HepG2 (cell line): ENCODE results near the gene ABCA8. TPM values are rescaled to one million over a fixed set of nuclear protein-coding genes. Genes with fewer than 3 reads are reported as not detected.

Experiments
- ATF6 ChIP-seq: sonication (generic); formaldehyde crosslinking; conservative IDR thresholded peaks from 2 replicates; pipeline ENCODE4 v1.4.0; 2020; ENCODE audit warnings: missing genetic modification reagents
- BCL6 ChIP-seq: IDR thresholded peaks from 2 replicates; pipeline ENCODE4 v1.6.1; 2016; ENCODE audit warnings: missing genetic modification reagents, missing compliant biosample characterization
- CBX1 ChIP-seq: IDR thresholded peaks from one replicate; pipeline ENCODE4 v1.6.1; 2016; ENCODE audit warnings: antibody characterized with exemption, low read depth
- HES4 ChIP-seq: sonication (generic); formaldehyde crosslinking; IDR thresholded peaks from 2 replicates; pipeline ENCODE4 v1.9.0; 2021; ENCODE audit warnings: mild to moderate bottlenecking, missing genetic modification reagents, borderline replicate concordance
- KMT2A ChIP-seq: sonication (generic); formaldehyde crosslinking; IDR thresholded peaks from 2 replicates; pipeline ENCODE4 v1.4.0; 2020; ENCODE audit warnings: missing genetic modification reagents
- MAZ ChIP-seq, 2 experiments: sonication (generic) in 1 of 2; formaldehyde crosslinking in 1 of 2; IDR thresholded peaks; 2 replicates each; pipeline versions ENCODE4 v1.5.0 to v1.6.1; 2012 to 2020; ENCODE audit warnings: low read depth in 2 of 2, mild to moderate bottlenecking in 2 of 2, borderline replicate concordance in 1 of 2, improper control_type of control experiment in 1 of 2, low read length in 1 of 2, missing genetic modification reagents in 1 of 2, moderate library complexity in 1 of 2
- NFIC ChIP-seq: IDR thresholded peaks from 2 replicates; pipeline ENCODE4 v1.6.1; 2012; ENCODE audit warnings: mild to moderate bottlenecking, low read length, inconsistent platforms
- PHF21A ChIP-seq: sonication (generic); formaldehyde crosslinking; IDR thresholded peaks from 2 replicates; pipeline ENCODE4 v1.5.0; 2020; ENCODE audit warnings: mild to moderate bottlenecking, missing genetic modification reagents
- POLR2A ChIP-seq, 2 experiments: IDR thresholded peaks; 2 replicates each; pipeline ENCODE4 v1.6.1; 2011; ENCODE audit warnings: low read depth in 2 of 2, low read length in 2 of 2, mild to moderate bottlenecking in 1 of 2, moderate library complexity in 1 of 2; ENCODE audit not compliant: insufficient read depth in 1 of 2
- RFXAP ChIP-seq: sonication (generic); formaldehyde crosslinking; IDR thresholded peaks from 2 replicates; pipeline ENCODE4 v1.4.0; 2020; ENCODE audit warnings: missing genetic modification reagents, borderline replicate concordance
- RXRB ChIP-seq: IDR thresholded peaks from 2 replicates; pipeline ENCODE4 v1.6.1; 2016; ENCODE audit warnings: borderline replicate concordance, missing genetic modification reagents, missing compliant biosample characterization
- SALL2 ChIP-seq: sonication (generic); formaldehyde crosslinking; IDR thresholded peaks from 2 replicates; pipeline ENCODE4 v1.8.1; 2023; ENCODE audit warnings: mild to moderate bottlenecking, missing genetic modification reagents, inconsistent platforms
- TGIF2 ChIP-seq: IDR thresholded peaks from 2 replicates; pipeline ENCODE4 v1.6.1; 2016; ENCODE audit warnings: control low read depth, missing compliant biosample characterization
- TMF1 ChIP-seq: sonication (generic); formaldehyde crosslinking; IDR thresholded peaks from 2 replicates; pipeline ENCODE4 v1.8.1; 2022; ENCODE audit warnings: low read depth, missing genetic modification reagents
- TSC22D2 ChIP-seq: sonication (generic); formaldehyde crosslinking; IDR thresholded peaks from 2 replicates; pipeline ENCODE4 v1.5.1; 2020; ENCODE audit warnings: missing genetic modification reagents, mild to moderate bottlenecking, borderline replicate concordance
- U2AF1 ChIP-seq: fragments of 200-400 bp; formaldehyde crosslinking; optimal IDR thresholded peaks from 2 replicates; pipeline ENCODE3; 2017; ENCODE audit warnings: mild to moderate bottlenecking, low read depth, low read length
- ZBTB39 ChIP-seq: sonication (generic); formaldehyde crosslinking; IDR thresholded peaks from 2 replicates; pipeline ENCODE4 v1.5.0; 2020; ENCODE audit warnings: missing genetic modification reagents
- ZFP62 ChIP-seq: sonication (generic); formaldehyde crosslinking; IDR thresholded peaks from 2 replicates; pipeline ENCODE4 v1.4.0; 2020; ENCODE audit warnings: missing genetic modification reagents
- ZNF510 ChIP-seq: sonication (generic); formaldehyde crosslinking; IDR thresholded peaks from 2 replicates; pipeline ENCODE4 v1.4.0; 2020; ENCODE audit warnings: low read depth, mild to moderate bottlenecking, missing genetic modification reagents
- ZNF607 ChIP-seq: sonication (generic); formaldehyde crosslinking; IDR thresholded peaks from 2 replicates; pipeline ENCODE4 v1.5.1; 2020; ENCODE audit warnings: missing genetic modification reagents, mild to moderate bottlenecking, borderline replicate concordance
- ZNF614 ChIP-seq: IDR thresholded peaks from 2 replicates; pipeline ENCODE4 v1.6.1; 2018; ENCODE audit warnings: missing biosample characterization, missing genetic modification reagents, inconsistent platforms, borderline replicate concordance
- ZNF761 ChIP-seq: sonication (generic); formaldehyde crosslinking; conservative IDR thresholded peaks from 2 replicates; pipeline ENCODE4 v1.4.0; 2020; ENCODE audit warnings: mild to moderate bottlenecking, missing genetic modification reagents
- ZNF770 ChIP-seq: sonication (generic); formaldehyde crosslinking; IDR thresholded peaks from 2 replicates; pipeline ENCODE4 v1.5.0; 2020; ENCODE audit warnings: mild to moderate bottlenecking, missing genetic modification reagents
- ZNF775 ChIP-seq: sonication (generic); formaldehyde crosslinking; IDR thresholded peaks from 2 replicates; pipeline ENCODE4 v1.4.0; 2020; ENCODE audit warnings: missing genetic modification reagents, mild to moderate bottlenecking, moderate library complexity, borderline replicate concordance
- polyA plus RNA-seq, 8 experiments: library from polyadenylated mRNA; depleted of rRNA in 3 of 8; stranded (reverse) in 7 of 8; unstranded in 1 of 8; fragments of >200 nt; fragmentation: Illumina TruSeq in 4 of 8; extraction: Trizol in 4 of 8; gene quantifications; 2 replicates each; pipeline versions ENCODE4 v1.2.1 to v1.2.3, GENCODE V29; 2011 to 2016; ENCODE audit warnings: low read depth in 4 of 8, missing spikeins in 1 of 8, mixed read lengths in 1 of 8; ENCODE audit not compliant: insufficient read depth in 1 of 8
- total RNA-seq, 5 experiments: library from RNA; depleted of rRNA; stranded (reverse); fragments of >200 nt; fragmentation: Illumina TruSeq; extraction: Trizol; gene quantifications; 2 replicates each; pipeline ENCODE4 v1.2.3, GENCODE V29; 2016; ENCODE audit warnings: low read depth in 1 of 5

Gene ABCA8
- total and polyA plus RNA-seq, 2 of the 13 experiments (the other 11 are each of a cell fraction or from before 2014, with no cell fraction given), result 0.05 to 0.18 TPM

- peak; percentile 94 for TF ChIP-seq ZBTB39 (CRISPR knock-in tag)
- TF ChIP-seq ATF6 (CRISPR knock-in tag), result no peak
- TF ChIP-seq ZNF770, result 0 out of 2 replicates have a peak, but pooled peaks have one; percentile 17
- peak; percentile 89 for TF ChIP-seq NFIC
- TF ChIP-seq HES4 (CRISPR knock-in tag), result no peak
- TF ChIP-seq PHF21A (CRISPR knock-in tag), result peak; percentile 86; the same call in 1 of the 2 replicates
- peak; percentile 72; the same call in 1 of the 2 replicates for TF ChIP-seq SALL2
- no peak for TF ChIP-seq CBX1
- TF ChIP-seq ZNF614 (CRISPR knock-in tag), result peak; percentile 66; the same call in 1 of the 2 replicates
- TF ChIP-seq U2AF1, result no peak
- TF ChIP-seq BCL6 (CRISPR knock-in tag), result peak; percentile 51; the same call in 1 of the 2 replicates
- peak; percentile 23; the same call in 1 of the 2 replicates for TF ChIP-seq RFXAP
- peak; percentile 90 for TF ChIP-seq RXRB (CRISPR knock-in tag)
- no peak for TF ChIP-seq ZFP62 (CRISPR knock-in tag)
- TF ChIP-seq TGIF2, result peak; percentile 88
- TF ChIP-seq ZNF775 (CRISPR knock-in tag), result peak; percentile 76; the same call in 1 of the 2 replicates
- no peak for TF ChIP-seq TMF1 (CRISPR knock-in tag)
- 0 out of 2 replicates have a peak, but pooled peaks have one; percentile 15 for TF ChIP-seq ZNF510
- 0 out of 2 replicates have a peak, but pooled peaks have one; percentile 47 for TF ChIP-seq ZNF761
- TF ChIP-seq TSC22D2 (CRISPR knock-in tag), result no peak
- TF ChIP-seq ZNF607 (CRISPR knock-in tag), result peak; percentile 74; the same call in 1 of the 2 replicates
- TF ChIP-seq KMT2A (CRISPR knock-in tag), result no peak
- TF ChIP-seq POLR2A (IDR thresholded peaks at IDR 0.05; ENCODE audit: insufficient read depth in 1 of 2, low read depth in 2 of 2, low read length in 2 of 2), result peak in 1 of 2 experiments; percentile 59; a peak in 3 of 4 replicates
- no peak for TF ChIP-seq MAZ (IDR thresholded peaks at IDR 0.05; ENCODE audit: borderline replicate concordance, low read depth, low read length)
- TF ChIP-seq MAZ (CRISPR knock-in tag; IDR thresholded peaks at IDR 0.05; ENCODE audit: low read depth), result peak; percentile 76
These were observed 134.2 kb downstream of the ABCA8 start (continued) for GRCh38 chr17:68820825-68821481.
